HG02840 (cell line): Measurements from ENCODE around the gene TRIM56.
"Not testable (repeated sequence)": the region's sequence is repeated elsewhere in the genome, so short reads cannot be mapped to it uniquely, and the experiment has no call there.

Source experiments
- ATAC-seq: cut with Tn5 transposase; IDR thresholded peaks from one replicate; pipeline ENCODE4 v1.9.1; 2021; ENCODE audit warnings: mild to moderate bottlenecking, moderate library complexity, moderate number of reproducible peaks; ENCODE audit not compliant: unreplicated experiment, low FRiP score

The TRIM56 gene

GRCh38 chr7:101128040-101128834 is 43.0 kb downstream of the TRIM56 start:
- no peak for ATAC-seq

GRCh38 chr7:101129603-101130117 is 44.4 kb downstream of the TRIM56 start:
- ATAC-seq: no peak

- ATAC-seq: not testable (repeated sequence)
Measured at GRCh38 chr7:101132626-101133600, 47.6 kb downstream of the TRIM56 start.

- ATAC-seq: no peak
Measured at GRCh38 chr7:101133621-101134398, 48.5 kb downstream of the TRIM56 start.

- ATAC-seq: no peak
Measured at GRCh38 chr7:101134399-101134980, 49.2 kb downstream of the TRIM56 start.

GRCh38 chr7:101137651-101138212 is 52.5 kb downstream of the TRIM56 start:
- ATAC-seq: no peak

GRCh38 chr7:101138213-101138870 is 53.1 kb downstream of the TRIM56 start:
- no peak for ATAC-seq

GRCh38 chr7:101140339-101140699 is 55.0 kb downstream of the TRIM56 start:
- ATAC-seq: no peak

- ATAC-seq: no peak
Measured at GRCh38 chr7:101140746-101141382, 55.6 kb downstream of the TRIM56 start.
